ENCODE data around the gene SELENOS.

Gene SELENOS, protein sequence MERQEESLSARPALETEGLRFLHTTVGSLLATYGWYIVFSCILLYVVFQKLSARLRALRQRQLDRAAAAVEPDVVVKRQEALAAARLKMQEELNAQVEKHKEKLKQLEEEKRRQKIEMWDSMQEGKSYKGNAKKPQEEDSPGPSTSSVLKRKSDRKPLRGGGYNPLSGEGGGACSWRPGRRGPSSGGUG

DNA sequence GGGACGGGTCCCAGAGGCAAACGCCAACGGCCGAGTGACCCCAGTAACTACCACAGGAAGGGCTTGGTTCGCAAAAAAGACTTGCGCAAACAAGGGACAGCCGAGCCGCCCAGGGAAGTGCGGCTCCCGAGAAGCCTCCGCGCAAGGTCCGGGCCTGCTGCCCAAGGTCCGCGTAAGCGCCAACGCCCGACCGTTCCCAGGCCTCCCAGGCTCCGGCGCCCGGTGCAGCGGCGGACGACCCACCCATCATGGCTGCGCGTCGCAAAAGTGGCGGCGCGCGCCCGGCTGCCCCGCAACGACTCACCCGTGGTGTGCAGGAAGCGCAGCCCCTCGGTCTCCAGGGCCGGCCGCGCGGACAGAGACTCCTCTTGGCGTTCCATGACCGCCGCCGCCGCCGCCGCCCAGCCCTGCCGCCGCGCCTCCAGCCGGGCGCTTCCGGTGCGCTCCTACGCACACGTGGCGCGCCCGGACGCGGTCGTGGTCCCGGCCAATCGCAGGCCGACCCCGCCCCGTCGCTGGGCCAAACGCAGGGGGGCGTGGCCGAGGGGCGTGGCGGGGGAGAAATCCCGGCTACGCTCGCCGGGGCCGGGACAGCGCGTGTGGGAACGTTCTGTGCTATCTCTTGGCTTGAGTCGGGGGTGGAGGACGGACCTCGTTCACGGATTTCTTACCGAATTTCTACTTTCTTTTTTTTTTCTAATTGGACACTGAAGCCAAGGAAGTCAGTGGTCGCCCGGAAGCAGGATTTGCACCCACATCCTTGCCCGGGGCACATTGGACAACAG, at the start of gene SELENOS:
SELENOS (minus strand) TSS at position 448 of the 785 bp plus-strand sequence; CDS start at position 380, 68 bp downstream.
- DNase-seq, result peak; percentile 3

DNA sequence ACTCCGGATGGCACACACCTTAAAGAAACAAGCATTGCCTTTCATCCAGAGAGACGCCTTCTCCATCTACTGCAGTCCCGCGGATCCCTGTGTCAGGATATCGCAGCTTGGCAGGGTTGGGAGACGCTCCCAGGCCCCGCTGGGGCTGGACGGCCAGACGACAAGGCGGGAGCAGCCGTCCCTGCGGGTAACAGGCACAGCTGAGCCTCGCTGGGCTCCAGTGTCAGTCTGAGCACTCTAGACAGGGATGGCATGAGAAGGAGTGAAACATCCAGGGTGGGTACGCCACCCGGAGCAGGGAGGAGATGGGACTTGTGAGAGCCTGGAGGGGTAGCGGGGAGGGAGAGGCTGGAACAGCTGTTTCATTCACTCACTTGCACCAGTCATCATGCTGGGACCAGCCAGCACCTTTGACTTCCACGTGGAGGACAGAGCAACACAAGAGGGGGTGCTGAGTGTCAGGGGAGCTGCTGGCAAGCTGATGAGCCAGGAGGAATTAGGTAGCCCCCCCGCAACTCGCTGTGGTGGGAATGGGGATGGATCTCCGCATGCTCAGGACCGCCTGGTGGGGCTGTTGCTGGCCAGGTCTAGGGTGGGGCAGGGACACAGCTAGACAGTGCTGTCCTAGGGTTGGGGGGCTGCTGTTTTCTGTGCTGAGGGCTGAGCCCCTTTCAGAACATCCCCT, 49.3 kb upstream of the SELENOS start:
- DNase-seq, result no peak

DNA sequence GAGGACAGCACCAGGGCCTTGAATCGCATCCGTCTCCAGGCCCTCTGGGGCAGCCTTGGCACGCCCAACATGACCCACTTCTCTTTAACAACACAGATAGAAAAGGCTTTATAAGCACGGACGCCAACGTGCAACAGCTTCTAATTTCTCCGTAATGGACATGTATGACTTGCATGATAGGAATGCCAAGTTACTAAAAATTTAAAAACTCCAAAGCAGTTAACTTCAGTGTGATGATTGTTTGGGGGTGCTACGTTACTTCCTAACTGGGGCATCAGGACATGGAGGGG, 48.7 kb upstream of the SELENOS start:
- DNase-seq, result no peak

DNA sequence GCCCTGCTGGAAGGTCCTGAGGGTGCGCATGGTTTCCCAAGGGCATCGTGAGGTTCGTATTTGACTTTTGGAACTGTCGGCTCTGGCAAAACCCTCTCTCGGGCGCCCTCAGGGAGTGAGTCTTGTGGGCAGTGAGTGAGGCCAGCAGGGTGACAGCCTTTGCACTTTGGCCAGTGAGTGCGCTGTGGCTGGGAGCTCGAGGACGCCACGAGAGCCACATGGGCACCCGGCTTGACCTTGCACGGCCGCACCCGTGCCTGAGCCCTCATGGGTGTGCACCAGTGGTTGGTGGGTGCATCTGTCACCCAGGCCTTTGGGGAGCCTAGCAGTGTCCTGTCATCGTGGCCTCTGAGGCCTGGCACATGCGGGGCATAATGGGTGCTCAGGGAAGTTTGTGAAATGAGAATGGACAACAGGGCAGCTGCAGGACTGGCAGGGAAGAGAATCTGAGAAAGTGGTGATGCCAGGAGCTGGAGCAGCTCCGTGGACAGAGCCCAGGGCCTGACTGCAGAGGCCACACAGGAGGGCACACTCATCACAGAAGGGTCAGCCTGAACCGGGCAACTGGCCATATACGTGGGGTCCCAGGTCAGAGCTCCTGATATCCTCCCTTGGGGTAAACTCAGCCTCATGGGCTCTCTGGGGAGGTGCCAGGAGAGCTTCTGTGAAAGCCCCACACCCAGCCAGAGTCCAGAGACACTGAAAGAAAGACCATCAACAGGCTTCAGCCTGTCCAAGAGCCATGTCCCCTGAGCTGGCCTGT, 48.2 kb upstream of the SELENOS start:
- DNase-seq, result no peak

DNA sequence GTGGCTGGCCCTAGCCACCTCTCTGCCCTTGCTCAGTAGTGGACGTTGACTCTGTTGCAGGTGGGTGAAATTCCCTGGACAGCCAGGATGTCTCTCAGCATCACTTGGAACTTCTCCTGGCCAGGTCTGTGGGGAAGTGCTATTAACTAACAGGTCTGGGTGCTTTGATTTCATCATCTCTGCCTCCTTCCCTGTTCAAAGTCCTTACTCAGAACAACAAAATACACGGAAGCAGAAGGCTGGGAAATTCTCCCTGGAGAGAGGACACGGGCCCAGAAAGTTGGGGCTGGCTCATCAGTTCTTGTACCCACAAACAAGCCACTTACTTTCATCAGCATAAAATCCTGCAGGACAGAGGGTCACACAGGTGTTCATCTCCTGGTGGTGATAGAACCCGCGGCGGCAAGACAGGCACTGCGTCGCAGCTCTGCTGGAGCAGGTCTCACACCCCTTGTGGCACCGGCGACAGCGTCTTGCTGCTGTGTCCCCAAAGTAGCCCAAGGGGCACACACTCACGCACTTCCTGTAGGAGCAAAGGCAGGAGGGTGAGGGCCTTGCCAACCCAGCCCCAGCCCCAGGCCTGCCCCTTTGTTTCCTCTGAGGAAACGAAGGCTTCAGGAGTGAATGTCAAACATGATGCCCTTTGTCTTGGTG, 47.4 kb upstream of the SELENOS start:
- no peak for DNase-seq

DNA sequence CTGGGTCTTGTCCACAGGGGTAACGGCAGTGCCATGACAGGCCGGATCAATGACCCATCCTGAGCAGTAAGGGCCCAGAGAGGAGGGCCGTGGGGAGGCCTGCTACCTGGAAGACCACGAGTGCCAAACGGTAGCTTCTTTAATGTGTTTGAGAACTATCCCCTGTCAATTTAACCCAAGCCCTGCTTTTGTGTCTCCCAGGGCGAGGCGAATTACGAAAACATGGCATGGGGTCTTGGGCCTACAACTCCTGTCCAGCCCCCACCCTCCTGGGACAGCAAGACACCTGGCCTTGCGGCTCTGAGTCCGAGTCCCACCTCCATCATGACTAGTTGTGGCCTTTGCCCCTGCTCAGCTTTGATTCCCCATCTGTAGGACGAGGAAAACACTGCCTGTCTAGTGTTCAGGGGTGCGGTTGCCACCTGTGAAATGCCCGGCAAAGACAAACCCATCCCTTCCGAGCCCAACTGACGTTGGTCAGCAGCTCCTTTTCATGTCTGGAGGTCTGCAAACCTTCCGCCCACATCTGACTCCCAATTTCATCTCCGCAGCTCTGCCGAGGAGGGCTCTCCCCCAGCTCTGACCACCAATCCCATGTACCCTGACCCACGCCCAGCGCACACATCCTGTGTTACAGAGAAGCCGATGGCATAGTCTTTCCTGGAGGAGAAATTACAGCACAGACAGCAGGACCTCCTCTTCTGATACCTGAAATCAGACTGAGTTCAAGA, 46.7 kb upstream of the SELENOS start:
- no peak for DNase-seq

DNA sequence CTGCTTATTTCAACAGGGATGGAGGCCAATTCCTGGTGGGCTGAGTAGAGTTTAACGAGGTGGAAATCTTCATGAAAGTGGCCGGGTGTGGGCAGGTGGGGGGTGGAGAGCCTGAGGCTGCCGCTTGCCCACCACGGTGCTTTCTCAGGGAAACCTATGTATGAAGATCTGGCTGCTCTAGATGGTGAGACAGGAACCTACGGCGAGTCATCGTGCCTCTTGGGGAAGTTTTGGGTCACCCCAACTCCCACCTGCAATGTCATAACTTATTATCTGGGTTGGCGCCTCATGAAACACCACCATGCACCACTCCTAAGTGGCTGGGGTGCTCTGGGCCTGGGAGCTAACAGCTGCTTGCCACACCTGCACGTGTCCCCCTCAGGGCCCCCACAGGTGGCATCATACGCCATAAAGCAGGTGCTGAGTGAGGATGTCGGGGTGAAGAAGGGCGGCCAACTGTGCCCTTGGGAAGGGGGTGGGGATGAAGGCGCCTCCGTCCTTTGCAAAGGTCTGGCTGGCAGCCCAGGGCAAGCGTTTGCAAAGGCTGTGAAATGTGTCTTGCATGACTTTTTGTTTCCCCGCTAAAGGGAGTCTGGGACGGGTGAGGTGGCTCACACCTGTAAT, 45.7 kb upstream of the SELENOS start:
- DNase-seq, result no peak

DNA sequence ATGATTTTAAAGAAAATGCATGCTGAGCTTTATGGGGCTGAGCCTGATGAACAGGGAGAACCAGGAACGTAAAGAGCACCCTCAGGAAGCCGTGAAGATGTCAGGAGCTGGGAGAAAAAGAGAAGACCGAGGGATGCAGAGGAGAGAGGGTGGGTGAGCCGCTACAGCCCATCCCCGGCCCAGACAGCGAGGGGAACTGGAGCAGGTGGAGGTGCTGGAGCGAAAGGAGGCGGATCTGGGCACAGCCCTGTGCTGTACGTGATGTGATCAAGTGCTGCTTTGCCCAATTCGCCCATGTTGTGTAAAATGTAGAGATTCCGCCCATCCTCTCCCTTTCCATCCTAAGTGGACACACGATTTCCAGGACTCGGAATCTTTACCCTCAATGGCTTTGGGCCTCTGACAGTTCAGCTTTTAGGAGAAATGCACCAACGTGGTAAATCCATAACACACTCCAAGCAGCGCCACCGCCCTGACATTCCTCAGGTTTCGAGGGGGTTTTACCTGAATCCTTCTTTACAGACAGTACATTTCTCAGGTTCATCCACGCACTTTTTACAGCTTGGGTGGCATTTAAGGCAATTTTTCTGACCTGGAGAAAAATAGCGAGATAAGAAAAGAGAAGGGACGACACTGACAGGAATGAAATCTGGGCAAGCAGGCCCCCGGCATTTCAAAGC, 44.9 kb upstream of the SELENOS start:
- DNase-seq, result no peak

DNA sequence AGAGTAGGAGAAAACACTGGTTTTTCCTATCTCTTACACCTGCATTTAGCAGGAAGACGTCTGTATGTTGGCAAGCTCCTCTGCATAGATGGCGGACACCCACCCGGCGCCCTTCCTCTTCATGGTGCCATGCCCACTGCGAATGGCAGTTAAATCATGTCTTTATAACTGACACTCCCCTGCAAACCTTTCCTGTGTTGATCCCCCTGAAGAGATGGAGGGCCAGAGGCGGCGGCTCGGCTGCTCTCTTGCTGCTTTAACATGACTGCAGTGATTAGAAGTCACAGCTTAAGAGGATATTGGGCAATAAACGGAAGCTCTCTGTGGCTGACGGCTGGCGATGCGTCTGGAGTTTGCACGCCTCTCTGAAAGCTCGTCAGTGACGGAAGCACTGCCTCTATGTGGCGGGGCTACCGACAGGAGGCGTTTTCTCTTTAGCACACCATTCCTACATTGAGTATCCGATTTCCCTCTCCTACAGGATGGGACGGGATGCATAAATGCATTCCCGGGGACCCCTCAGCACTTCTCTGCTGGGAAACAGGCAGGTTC, 43.3 kb upstream of the SELENOS start:
- DNase-seq, result peak; percentile 1

DNA sequence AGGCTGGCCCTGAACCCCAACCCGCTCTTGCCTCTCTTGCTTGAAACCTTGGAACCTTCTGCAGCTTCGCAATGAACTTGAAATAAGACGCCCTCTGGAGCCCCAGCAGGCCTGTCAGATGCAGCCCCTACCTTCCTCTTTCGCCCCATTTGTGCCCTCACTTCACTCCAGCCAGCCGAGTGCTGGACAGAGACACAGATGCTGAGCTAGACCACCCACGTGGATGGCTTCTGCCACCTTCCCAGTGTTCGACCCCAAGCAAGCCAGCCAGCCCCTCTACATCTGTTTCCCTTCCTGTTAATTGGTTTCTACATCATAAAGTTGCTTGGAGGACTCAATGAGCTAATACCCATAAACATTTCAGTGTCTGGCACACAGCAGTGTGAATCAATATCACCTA, 41.6 kb upstream of the SELENOS start:
- no peak for DNase-seq

DNA sequence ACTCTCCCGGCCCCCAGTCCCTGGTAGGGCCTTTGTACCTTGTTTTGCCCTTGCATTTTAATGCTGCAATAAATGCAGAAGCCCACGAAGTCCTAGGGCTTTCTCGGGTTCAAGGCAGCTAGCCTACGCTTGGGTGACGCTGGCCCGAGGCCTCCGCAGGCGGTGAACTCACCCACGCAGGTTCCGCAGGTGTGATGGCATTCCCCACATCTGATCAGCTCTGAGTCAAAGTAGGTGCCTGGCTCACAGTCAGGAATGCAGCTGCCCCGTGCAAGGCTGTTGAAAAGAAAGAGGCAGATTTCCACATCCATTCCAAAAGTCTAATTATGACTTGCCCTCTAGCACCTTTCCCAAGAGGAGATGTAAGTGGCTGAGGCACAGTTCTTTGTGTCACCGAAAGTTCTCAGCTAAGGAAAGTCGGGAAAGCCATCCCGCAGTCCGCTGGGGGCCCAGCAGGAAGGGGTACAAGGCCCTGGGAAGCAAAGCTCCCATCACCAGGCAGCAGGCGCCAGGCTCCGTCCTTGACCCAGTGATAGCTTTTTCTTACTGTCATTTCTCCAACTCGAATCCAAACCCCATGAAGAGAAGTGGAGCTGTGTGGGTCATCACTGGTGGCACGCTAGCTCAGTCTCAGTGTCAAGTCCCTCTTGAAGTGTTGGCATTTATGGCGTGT, 41.0 kb upstream of the SELENOS start:
- no peak for DNase-seq

DNA sequence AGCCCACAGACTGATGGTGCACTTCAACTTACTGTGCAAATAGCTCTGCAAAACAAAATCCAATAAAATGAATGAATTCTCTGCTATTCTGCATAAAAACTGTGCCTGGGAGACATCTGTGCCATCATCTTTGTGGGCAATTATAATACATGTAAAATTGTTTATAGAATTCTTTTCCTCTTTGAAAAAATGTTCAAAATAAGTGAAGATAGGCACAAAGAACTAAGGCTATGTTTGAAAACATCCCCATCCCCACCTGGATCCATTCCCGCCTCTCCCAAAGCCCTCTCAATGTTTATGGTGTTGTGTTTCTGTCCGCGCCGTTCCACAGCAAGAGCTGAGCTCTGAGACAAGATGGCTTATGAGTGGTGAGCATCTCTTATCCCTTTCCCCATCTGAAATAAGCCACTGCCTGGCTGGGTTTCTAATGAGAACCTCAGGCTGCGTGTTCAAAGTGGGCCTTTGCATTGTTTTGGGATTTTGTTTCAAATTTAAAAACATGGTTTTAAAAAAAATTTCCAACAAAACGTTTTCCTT, 40.1 kb upstream of the SELENOS start:
- no peak for DNase-seq

DNA sequence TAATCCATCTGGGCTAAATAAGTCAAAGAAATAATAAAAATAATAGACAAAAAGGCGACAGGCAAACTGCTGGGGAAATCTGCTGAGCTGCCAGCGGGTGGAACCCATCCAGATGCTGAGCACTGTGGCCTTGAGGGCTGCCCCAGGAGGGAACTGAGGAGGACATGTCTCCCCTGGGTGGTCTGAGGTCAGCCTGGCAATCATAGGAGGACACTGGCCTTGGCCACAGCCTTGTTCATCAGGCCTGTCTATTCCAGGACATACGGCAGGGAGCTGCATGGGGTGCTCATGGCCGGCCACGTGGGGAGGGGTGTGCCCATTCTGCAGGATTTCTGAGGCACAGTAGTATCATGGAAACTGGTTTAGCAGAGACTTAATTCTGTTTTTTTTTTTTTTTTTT, 39.2 kb upstream of the SELENOS start:
- DNase-seq, result no peak

DNA sequence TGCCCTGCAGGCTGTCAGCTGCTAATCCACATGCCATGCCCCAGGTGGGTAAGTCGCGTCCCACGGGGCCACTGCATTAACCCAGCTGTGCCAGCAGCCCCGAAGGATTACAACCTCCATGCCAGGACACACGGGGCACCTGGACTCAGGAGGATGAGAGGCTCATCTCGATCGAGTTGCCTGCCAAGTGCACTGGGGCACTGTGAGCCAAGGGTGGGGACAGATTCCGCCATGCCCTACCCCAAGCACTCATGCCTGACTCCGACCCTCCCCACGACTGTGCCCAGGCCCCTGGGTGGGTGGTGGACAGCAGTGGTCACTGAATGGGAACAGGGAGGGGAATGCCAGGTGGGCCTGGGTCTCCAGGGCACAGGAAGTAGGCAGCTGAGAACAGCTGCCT, 38.5 kb upstream of the SELENOS start:
- DNase-seq, result no peak

DNA sequence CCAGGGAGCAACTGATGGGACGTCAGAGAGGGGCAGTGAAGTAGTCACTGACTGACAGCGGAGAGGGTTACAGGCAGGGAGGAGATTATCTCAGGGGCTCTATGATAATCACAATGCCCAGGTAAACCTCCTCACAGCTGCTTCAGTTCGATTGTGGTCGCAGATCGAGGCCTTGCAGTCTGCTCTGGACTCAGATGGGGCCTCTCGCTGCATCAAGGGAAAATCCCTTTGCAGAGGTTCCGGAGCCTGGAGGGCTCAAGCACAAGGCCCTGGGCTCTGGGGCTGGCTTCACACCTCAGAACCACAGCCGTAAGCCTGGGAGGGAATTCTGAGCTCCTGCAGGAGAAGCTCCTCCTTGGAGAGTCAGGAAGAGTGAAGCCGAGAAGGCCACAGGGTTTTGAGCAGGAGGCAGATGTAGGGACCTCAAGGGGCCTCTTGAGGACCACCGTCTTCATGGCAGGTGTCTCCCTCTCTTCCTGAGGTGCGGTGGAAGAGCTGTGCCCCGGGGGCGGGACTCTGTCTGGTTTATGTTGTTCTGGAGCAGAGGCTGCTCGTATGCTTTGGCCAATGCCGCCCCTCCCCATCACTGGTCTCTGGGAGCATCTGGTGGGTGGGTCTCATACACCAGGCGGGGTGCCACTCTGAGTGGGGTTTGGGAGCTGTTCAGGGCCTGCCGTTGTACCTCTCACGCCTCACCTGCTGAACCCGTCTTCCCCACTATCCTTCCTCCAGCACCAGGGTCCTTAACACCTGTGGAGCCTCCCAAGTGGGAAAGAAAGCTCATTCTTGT, 37.2 kb upstream of the SELENOS start:
- no peak for DNase-seq

DNA sequence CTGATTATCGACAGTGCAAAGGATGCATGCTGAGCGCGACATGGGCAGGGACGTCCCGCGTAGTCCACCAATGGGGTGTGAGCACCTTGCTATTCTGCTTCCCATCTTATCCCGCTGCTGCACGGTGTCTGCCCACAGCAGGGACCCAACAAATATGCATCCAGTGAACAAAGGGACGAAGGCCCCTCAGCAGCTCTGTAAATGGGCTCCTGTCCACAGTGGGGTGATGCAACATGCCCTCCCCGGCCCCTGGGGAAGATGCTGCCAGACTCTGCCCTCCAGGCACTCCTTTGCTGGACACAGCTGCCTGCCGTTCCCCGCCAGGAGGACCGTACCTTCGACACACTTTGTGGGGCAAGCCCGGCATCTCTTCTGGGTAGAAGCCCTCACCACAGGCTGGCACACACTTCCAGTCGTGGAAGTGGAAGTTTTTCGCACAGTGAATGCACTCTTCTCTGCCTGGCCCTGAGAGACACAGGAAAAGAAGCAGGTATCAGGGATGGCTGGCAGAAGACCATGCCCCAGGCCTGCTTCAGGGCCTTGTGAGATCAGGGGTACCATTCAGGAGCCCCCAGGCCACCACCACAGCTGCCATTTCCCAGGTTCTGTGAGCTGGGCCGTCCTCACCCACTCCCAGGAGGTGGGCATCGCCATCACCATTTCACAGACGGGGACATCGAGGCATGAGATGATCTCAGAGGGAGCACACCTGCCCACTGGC, 35.9 kb upstream of the SELENOS start:
- no peak for DNase-seq

DNA sequence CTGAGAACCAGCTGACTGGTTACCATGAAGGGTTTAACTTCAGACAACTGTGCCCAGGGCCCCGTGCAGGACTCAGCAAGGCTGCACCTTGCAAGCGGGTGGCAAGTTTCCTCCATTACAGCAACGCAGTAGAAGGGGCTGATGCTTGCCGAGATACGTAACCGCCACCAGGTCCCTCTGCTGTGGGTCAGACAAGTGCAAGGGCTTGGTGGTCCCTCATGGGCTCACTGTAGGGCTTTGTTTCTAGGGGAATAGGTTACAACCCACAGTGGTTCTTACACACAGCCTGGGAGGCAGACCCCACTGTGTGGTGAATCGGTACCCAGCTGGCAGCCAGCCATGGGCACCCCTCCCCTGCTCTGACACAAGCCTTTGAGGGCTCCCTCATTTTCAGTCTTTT, 33.2 kb upstream of the SELENOS start:
- no peak for DNase-seq

DNA sequence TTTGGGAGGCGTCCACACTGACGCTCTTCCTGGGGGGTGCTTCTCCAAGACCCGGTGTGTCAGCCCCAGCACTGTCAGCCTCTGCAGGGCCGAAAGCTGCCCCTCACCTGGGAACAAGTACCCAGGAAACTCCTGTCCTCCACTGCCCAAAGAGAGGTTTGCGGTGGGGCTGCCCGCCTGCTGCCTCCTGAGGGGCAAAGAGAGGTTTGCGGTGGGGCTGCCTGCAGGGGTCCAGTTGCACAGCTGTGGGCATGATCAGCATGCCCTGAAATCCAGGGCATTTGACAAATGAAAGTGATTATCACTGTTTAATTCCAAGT, 32.8 kb upstream of the SELENOS start:
- DNase-seq, result no peak

Data from DMS153 (cell line).